Fibroblast of lung (primary cell): ENCODE measurements around the gene GFOD2. TPM values are rescaled to one million over a fixed set of nuclear protein-coding genes. Genes with fewer than 3 reads are reported as not detected.
A peak's percentile ranks its signal among the peaks of the same experiment; 100 is the strongest.

ENCODE experiments used
- DNase-seq, 2 donors: peaks; one replicate each; pipeline versions ENCODE4 v3.0.0 to v3.0.0-alpha.2; 2010; ENCODE audit warnings: low read depth in 2 of 2
- H2AFZ ChIP-seq: 2 replicates; pipeline ENCODE4 v1.5.1; 2012; ENCODE audit warnings: low read length, control low read depth, inconsistent platforms
- H3K27ac ChIP-seq: 2 replicates; pipeline ENCODE4 v1.5.1; 2011; ENCODE audit warnings: low read length, control low read depth; ENCODE audit not compliant: insufficient read depth
- H3K27me3 ChIP-seq: 2 replicates; pipeline ENCODE4 v1.5.1; 2011; ENCODE audit warnings: mild to moderate bottlenecking, low read length; ENCODE audit not compliant: control insufficient read depth, insufficient read depth
- H3K36me3 ChIP-seq: 2 replicates; pipeline ENCODE4 v1.5.1; 2011; ENCODE audit warnings: low read length; ENCODE audit not compliant: control insufficient read depth, insufficient read depth
- H3K4me1 ChIP-seq: 2 replicates; pipeline ENCODE4 v1.5.1; 2011; ENCODE audit warnings: low read length; ENCODE audit not compliant: control insufficient read depth, insufficient read depth; ENCODE audit errors: extremely low read depth
- H3K4me2 ChIP-seq: 2 replicates; pipeline ENCODE4 v1.5.1; 2011; ENCODE audit warnings: low read length, control low read depth; ENCODE audit not compliant: insufficient read depth; ENCODE audit errors: extremely low read depth
- H3K4me3 ChIP-seq, 4 experiments: fragments of 200-600 bp in 1 of 4; sonication (generic) in 1 of 4; replicated peaks in 1 of 4; 2 replicates each; pipeline ENCODE4 v1.5.1; 2011 to 2016; ENCODE audit warnings: low read length in 4 of 4, low read depth in 3 of 4, mild to moderate bottlenecking in 3 of 4, control low read depth in 2 of 4, inconsistent platforms in 1 of 4, mixed read lengths in 1 of 4; ENCODE audit not compliant: insufficient read depth in 1 of 4; ENCODE audit errors: control extremely low read depth in 1 of 4
- H3K79me2 ChIP-seq: 2 replicates; pipeline ENCODE4 v1.5.1; 2012; ENCODE audit warnings: mild to moderate bottlenecking, low read length, inconsistent platforms; ENCODE audit not compliant: control insufficient read depth, insufficient read depth
- H3K9ac ChIP-seq: 2 replicates; pipeline ENCODE4 v1.5.1; 2011; ENCODE audit warnings: mild to moderate bottlenecking, low read length, control low read depth; ENCODE audit not compliant: insufficient read depth
- H3K9me3 ChIP-seq: 2 replicates; pipeline ENCODE4 v1.5.1; 2012; ENCODE audit warnings: low read depth, low read length; ENCODE audit not compliant: control insufficient read depth, insufficient read depth
- H4K20me1 ChIP-seq: 2 replicates; pipeline ENCODE4 v1.5.1; 2011; ENCODE audit warnings: low read length; ENCODE audit not compliant: control insufficient read depth, insufficient read depth; ENCODE audit errors: extremely low read depth
- CTCF ChIP-seq, 2 donors: IDR thresholded peaks in 1 of 2; conservative IDR thresholded peaks in 1 of 2; 1 replicate in 1 of 2; 2 replicates in 1 of 2; pipeline ENCODE4 v1.5.1; 2011 to 2012; ENCODE audit warnings: low read length in 2 of 2, control low read depth in 1 of 2, inconsistent platforms in 1 of 2, low read depth in 1 of 2, mild to moderate bottlenecking in 1 of 2
- EZH2 ChIP-seq: IDR thresholded peaks from 2 replicates; pipeline ENCODE4 v1.5.1; 2012; ENCODE audit warnings: low read length, control low read depth, mild to moderate bottlenecking; ENCODE audit errors: missing control alignments
- polyA plus RNA-seq, 2 donors: library from polyadenylated mRNA; depleted of rRNA in 1 of 2; stranded (reverse) in 1 of 2; unstranded in 1 of 2; fragments of >200 nt; gene quantifications; 2 replicates each; pipeline ENCODE4 v1.2.1, GENCODE V29; 2011 to 2012; ENCODE audit warnings: missing spikeins in 1 of 2
- total RNA-seq: library from RNA; depleted of rRNA; stranded (reverse); fragments of >200 nt; gene quantifications from 2 replicates; pipeline ENCODE4 v1.2.1, GENCODE V29; 2014

GFOD2 gene
- total and polyA plus RNA-seq, 2 donors (not counting 1 experiment from before 2014, with no cell fraction given): 9.2 to 15.2 TPM

- Histone ChIP-seq H3K27ac (peak within 1 kb of the TSS; percentile 100), H3K27me3 (no peaks in the 10 kb centered on the region)
- TF ChIP-seq CTCF (conservative IDR thresholded peaks at IDR 0.05 in 1 of 2, IDR thresholded peaks at IDR 0.05 in 1 of 2; ENCODE audit: low read depth in 1 of 2, low read length in 2 of 2): no peak
- TF ChIP-seq EZH2: no peak
Measured at GRCh38 chr16:67659675-67660563, 59.2 kb downstream of the GFOD2 start, which contains the start of gene ACD. Gene ACD (minus strand): TSS chr16:67660260. CDS start chr16:67660220, 40 bp downstream.

GRCh38 chr16:67658849-67659674 lies 60.1 kb downstream of the GFOD2 start:
- H3K27ac ChIP-seq: peak overlapping the region; percentile 100
- no peak for TF ChIP-seq EZH2
- TF ChIP-seq CTCF (conservative IDR thresholded peaks at IDR 0.05 in 1 of 2, IDR thresholded peaks at IDR 0.05 in 1 of 2; ENCODE audit: low read depth in 1 of 2, low read length in 2 of 2): no peak

More at GRCh38 chr16:67659675-67660563, 59.2 kb downstream of the GFOD2 start, which contains the start of gene ACD:
- no peaks in the 10 kb centered on the region for H3K9me3 ChIP-seq
- H2AFZ ChIP-seq: peak within 1 kb of the TSS; percentile 92
- peak; percentile 78 to 89 for DNase-seq
- peak within 1 kb of the TSS; percentile 88 to 97 (median 93) for H3K4me3 ChIP-seq
- peaks cover 6% of the 10 kb centered on the region for H3K4me1 ChIP-seq
- no peaks in the 10 kb centered on the region for H3K79me2 ChIP-seq
- peaks cover 6% of the 10 kb centered on the region for H3K36me3 ChIP-seq
- peak within 1 kb of the TSS; percentile 88 for H3K9ac ChIP-seq
- H4K20me1 ChIP-seq: peaks cover 2% of the 10 kb centered on the region
- H3K4me2 ChIP-seq: peak within 1 kb of the TSS; percentile 100

More at GRCh38 chr16:67658849-67659674, 60.1 kb downstream of the GFOD2 start:
- Histone ChIP-seq H2AFZ (peak overlapping the region; percentile 92), H3K9ac (peak overlapping the region; percentile 88), H3K79me2 (no peaks in the 10 kb centered on the region), H3K4me3 (peak overlapping the region; percentile 88 to 97 (median 93)), H3K27me3 (no peaks in the 10 kb centered on the region), H3K4me1 (peaks cover 6% of the 10 kb centered on the region), H3K9me3 (no peaks in the 10 kb centered on the region), H4K20me1 (peaks cover 2% of the 10 kb centered on the region), H3K36me3 (peaks cover 6% of the 10 kb centered on the region), H3K4me2 (peak overlapping the region; percentile 100)
- DNase-seq: no peak
